ENCODE results near the gene C1orf35.

The C1orf35 gene

DNA sequence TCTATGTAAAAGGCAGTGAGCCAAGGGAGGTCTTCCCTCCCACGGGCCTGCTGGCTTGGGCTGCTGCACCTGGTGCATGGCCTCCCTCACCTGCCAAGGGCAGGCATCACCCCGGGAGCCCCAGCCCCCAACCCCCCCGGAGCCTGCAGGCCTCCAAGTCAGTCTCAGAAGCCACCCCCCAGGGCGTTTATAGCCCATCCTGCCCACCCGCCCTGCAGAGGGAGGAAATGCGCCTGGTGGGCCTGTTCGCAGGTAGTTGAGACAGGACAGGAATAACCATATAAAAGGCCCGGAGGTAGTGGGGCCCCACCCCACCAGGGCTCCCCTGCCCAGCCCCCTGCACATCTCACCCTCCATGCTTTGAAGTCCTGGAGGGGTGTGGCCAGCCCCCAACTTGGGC lies 38.8 kb downstream of the C1orf35 start:
- no peak for DNase-seq (ENCODE audit: low spot score)

DNA sequence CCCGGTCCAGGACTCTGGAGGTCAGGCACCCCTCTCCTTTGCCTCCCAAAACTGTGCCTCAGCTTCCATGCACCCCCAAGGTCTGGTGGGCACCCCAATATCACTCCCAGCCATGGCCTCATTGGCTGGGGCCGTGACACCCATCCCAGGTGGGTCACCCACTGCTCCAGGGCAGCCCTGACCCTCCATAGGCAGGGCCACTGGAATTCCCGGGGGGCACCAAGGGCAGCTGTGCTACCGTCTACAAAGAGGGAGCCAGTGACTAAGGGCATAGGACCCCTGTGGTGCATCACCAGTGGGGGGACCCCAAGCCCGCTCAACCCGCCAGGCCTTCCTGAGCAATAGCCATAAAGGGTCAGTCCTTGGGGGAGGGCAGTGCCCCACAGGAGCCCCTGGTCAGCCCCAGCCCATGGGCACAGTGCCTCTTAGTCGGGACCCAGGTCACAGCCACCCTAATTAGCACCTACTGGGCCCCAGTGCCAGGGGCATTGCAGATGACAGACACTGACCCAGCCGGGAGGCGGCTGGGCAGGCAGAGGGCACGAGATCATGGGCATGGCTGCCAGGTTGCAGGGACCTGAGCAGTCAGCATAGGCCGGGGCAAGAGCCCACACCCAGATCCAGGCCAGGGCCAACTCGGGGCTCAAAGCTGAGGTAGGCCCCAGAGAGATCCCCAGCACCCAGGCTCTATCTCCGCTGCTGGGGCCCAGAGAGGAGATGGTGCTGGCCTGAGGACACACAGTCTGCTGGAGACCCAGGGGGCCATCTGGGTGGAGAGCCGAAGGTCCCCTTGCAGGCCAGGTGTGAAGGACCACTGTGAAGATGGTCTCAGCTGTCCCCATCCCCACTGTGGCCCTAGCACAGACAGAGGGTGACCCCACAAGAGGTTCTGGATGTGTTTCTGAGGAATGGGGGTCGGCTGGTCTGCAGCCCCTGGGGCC lies 39.6 kb downstream of the C1orf35 start:
- DNase-seq (ENCODE audit: low spot score) = no peak

DNA sequence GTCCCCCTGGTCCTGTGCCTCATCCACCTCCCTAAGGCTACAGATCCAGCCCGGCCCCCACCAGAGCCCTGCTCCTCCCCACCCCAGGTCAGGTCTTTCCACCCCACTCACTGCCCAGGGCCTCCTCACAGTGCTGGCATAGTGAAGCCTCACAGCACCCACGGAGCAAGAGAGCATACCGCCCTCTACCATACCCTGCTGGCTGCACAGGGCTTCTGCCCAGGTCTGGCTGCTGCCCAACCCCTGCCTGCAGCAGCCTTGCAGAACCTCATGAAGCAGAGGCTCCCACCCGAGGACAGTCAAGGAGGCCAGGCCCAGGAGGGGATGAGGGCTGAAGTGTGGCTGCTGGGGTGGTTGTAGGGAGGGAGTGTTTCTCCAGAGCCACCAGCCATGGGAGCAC lies 40.3 kb downstream of the C1orf35 start:
- no peak for DNase-seq (ENCODE audit: low spot score)

GRCh38 chr1:228062085-228062791 lies 40.9 kb downstream of the C1orf35 start:
- no peak for DNase-seq (ENCODE audit: low spot score)

DNA sequence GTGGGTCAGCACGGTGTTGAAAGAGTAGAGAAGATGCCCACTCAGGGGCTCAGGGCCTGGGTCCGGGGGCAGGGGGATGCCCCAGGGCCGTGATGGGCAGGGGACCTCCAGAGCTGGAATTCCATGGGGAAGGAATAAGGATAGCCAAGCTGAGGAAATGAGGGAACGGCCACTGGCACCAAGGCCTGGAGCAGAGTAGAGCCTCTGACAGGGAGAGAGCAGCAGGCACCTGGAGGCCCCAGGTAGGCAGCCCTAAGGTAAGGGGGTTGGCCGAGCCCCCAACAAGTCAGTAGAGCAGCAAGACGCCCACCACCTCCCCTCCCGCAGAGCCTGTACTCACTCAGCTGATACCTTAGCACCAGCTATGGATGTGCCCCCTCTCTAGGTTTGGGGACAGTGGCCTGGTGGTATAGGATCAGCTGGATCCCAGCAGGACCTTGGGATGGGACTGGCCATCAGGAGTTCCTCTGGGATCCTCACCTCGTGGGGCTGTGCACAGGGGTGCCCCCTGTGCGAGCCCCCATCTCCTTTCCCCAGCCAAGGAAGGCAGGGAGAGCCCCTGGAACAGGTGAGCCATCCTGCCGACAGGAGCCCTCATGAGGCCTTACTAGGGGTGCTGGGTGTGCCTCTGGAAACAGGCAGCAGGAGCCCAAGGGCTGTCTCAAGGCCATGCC lies 41.6 kb downstream of the C1orf35 start:
- no peak for DNase-seq (ENCODE audit: low spot score)

- no peak for DNase-seq (ENCODE audit: low spot score)
Observed at GRCh38 chr1:228060458-228061190, 42.5 kb downstream of the C1orf35 start.

DNA sequence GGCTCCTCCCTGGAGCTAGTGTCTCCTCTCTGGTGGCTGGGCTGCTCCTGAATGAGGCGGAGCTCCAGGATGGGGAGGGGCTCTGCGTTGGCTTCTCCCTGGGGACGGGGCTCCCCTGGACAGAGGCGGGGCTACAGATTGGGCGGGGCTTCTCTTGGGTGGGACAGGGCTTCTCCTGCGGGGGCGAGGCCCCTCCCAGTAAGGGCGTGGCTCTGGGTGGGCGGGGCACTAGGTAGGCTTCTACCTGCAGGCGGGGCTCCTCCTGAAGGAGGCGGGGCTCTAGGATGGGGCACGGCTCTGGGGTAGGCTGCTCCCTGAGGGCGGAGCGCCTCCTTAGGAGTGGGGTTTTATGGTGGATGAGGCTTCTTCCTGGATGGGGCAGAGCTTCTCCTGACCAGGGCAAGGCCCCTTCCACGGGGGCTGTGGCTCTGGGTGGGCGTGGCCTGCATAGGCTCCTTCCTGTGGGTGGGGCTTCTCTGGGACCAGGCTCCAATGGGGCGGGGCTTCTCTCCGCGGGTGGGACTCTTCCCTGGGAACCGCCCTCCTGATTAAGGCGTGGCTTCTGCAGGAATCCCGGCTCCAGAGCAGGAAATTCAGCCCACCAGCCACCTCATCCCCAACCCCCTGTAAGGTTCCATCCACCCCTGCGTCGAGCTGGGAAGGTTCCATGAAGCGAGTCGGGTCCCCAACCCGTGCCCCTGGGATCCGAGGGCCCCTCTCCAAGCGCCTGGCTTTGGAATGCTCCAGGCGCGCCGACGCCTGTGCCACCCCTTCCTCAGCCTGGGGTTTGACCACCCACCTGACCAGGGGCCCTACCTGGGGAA lies 43.3 kb downstream of the C1orf35 start:
- DNase-seq (ENCODE audit: low spot score) = no peak

DNA sequence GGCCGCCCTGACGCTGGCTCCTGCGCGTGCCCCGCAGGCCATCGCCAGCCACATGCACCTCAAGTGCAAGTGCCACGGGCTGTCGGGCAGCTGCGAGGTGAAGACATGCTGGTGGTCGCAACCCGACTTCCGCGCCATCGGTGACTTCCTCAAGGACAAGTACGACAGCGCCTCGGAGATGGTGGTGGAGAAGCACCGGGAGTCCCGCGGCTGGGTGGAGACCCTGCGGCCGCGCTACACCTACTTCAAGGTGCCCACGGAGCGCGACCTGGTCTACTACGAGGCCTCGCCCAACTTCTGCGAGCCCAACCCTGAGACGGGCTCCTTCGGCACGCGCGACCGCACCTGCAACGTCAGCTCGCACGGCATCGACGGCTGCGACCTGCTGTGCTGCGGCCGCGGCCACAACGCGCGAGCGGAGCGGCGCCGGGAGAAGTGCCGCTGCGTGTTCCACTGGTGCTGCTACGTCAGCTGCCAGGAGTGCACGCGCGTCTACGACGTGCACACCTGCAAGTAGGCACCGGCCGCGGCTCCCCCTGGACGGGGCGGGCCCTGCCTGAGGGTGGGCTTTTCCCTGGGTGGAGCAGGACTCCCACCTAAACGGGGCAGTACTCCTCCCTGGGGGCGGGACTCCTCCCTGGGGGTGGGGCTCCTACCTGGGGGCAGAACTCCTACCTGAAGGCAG lies 44.0 kb downstream of the C1orf35 start:
- no peak for DNase-seq (ENCODE audit: low spot score)

GRCh38 chr1:228058172-228058948 lies 44.8 kb downstream of the C1orf35 start:
- no peak for DNase-seq (ENCODE audit: low spot score)

Small RNAs within 50 kb of the gene (small RNA-seq; reads per million reads assigned to genes)
- 0 reads per million in 2 experiments for gene AL359510.1
